ENCODE results near the gene PAFAH2.

PAFAH2 gene

GRCh38 chr1:25997828-25998761 lies at the start of gene PAFAH2 (continued):
- TF ChIP-seq, protein P1, sequence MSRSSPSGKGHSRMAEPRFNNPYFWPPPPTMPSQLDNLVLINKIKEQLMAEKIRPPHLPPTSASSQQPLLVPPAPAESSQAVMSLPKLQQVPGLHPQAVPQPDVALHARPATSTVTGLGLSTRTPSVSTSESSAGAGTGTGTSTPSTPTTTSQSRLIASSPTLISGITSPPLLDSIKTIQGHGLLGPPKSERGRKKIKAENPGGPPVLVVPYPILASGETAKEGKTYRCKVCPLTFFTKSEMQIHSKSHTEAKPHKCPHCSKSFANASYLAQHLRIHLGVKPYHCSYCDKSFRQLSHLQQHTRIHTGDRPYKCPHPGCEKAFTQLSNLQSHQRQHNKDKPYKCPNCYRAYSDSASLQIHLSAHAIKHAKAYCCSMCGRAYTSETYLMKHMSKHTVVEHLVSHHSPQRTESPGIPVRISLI (tag by site-specific recombination; IDR thresholded peaks at IDR 0.05) = peak; percentile 39; the same call in 1 of the 2 replicates
- TF ChIP-seq EGR2 (tag by site-specific recombination; IDR thresholded peaks at IDR 0.05; ENCODE audit: low read depth) = peak; percentile 44; the same call in 1 of the 2 replicates
- TF ChIP-seq ZNF548 (tag by site-specific recombination; IDR thresholded peaks at IDR 0.05) = peak; percentile 46; the same call in 1 of the 2 replicates
- TF ChIP-seq ZIC2 (tag by site-specific recombination; IDR thresholded peaks at IDR 0.05) = peak; percentile 53
- peak; percentile 95 for TF ChIP-seq ZEB2 (tag by site-specific recombination; IDR thresholded peaks at IDR 0.05)
- TF ChIP-seq OVOL3 (tag by site-specific recombination; IDR thresholded peaks at IDR 0.05) = peak; percentile 92
- peak; percentile 99 for TF ChIP-seq KLF7 (tag by site-specific recombination; IDR thresholded peaks at IDR 0.05; ENCODE audit: borderline replicate concordance)
- TF ChIP-seq ZNF221 (tag by site-specific recombination; IDR thresholded peaks at IDR 0.05; ENCODE audit: borderline replicate concordance) = peak; percentile 81; the same call in 1 of the 2 replicates
- TF ChIP-seq SALL2 (tag by site-specific recombination; IDR thresholded peaks at IDR 0.05; ENCODE audit: borderline replicate concordance) = peak; percentile 99
- TF ChIP-seq GFI1B (tag by site-specific recombination; IDR thresholded peaks at IDR 0.05) = peak; percentile 93
- TF ChIP-seq ZNF404 (tag by site-specific recombination; IDR thresholded peaks at IDR 0.05) = no peak
- no peak for TF ChIP-seq PBX3 (CRISPR knock-in tag; IDR thresholded peaks at IDR 0.05)
- TF ChIP-seq ZNF423 (tag by site-specific recombination; IDR thresholded peaks at IDR 0.05) = no peak
- 0 out of 2 replicates have a peak, but pooled peaks have one; percentile 61 for TF ChIP-seq IKZF3 (tag by site-specific recombination; IDR thresholded peaks at IDR 0.05)
- TF ChIP-seq, protein P2, sequence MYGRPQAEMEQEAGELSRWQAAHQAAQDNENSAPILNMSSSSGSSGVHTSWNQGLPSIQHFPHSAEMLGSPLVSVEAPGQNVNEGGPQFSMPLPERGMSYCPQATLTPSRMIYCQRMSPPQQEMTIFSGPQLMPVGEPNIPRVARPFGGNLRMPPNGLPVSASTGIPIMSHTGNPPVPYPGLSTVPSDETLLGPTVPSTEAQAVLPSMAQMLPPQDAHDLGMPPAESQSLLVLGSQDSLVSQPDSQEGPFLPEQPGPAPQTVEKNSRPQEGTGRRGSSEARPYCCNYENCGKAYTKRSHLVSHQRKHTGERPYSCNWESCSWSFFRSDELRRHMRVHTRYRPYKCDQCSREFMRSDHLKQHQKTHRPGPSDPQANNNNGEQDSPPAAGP (tag by site-specific recombination; IDR thresholded peaks at IDR 0.05) = peak; percentile 99
- no peak; the same call in 1 of the 2 replicates for TF ChIP-seq ZNF837 (tag by site-specific recombination; IDR thresholded peaks at IDR 0.05)
- TF ChIP-seq ZNF513 (tag by site-specific recombination; IDR thresholded peaks at IDR 0.05) = peak; percentile 92
- peak; percentile 91; the same call in 1 of the 2 replicates for TF ChIP-seq ZBTB1 (tag by site-specific recombination; IDR thresholded peaks at IDR 0.05)
- TF ChIP-seq ZNF544 (tag by site-specific recombination; IDR thresholded peaks at IDR 0.05) = no peak
- TF ChIP-seq, protein P3, sequence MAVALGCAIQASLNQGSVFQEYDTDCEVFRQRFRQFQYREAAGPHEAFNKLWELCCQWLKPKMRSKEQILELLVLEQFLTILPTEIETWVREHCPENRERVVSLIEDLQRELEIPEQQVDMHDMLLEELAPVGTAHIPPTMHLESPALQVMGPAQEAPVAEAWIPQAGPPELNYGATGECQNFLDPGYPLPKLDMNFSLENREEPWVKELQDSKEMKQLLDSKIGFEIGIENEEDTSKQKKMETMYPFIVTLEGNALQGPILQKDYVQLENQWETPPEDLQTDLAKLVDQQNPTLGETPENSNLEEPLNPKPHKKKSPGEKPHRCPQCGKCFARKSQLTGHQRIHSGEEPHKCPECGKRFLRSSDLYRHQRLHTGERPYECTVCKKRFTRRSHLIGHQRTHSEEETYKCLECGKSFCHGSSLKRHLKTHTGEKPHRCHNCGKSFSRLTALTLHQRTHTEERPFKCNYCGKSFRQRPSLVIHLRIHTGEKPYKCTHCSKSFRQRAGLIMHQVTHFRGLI (tag by site-specific recombination; IDR thresholded peaks at IDR 0.05) = peak; percentile 78; the same call in 1 of the 2 replicates
- no peak for TF ChIP-seq ZNF571 (tag by site-specific recombination; IDR thresholded peaks at IDR 0.05)
- TF ChIP-seq ZSCAN5A (tag by site-specific recombination; IDR thresholded peaks at IDR 0.05) = peak; percentile 89; the same call in 1 of the 2 replicates
- TF ChIP-seq, protein P4, sequence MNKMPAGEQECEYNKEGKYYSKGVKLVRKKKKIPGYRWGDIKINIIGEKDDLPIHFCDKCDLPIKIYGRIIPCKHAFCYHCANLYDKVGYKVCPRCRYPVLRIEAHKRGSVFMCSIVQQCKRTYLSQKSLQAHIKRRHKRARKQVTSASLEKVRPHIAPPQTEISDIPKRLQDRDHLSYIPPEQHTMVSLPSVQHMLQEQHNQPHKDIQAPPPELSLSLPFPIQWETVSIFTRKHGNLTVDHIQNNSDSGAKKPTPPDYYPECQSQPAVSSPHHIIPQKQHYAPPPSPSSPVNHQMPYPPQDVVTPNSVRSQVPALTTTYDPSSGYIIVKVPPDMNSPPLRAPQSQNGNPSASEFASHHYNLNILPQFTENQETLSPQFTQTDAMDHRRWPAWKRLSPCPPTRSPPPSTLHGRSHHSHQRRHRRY (tag by site-specific recombination; IDR thresholded peaks at IDR 0.05) = peak; percentile 93
- TF ChIP-seq GLIS1 (tag by site-specific recombination; IDR thresholded peaks at IDR 0.05) = peak; percentile 73
- peak; percentile 86 for TF ChIP-seq BCL11A (tag by site-specific recombination; IDR thresholded peaks at IDR 0.05; ENCODE audit: low read depth)
- no peak for TF ChIP-seq ZNF202 (tag by site-specific recombination; IDR thresholded peaks at IDR 0.05; ENCODE audit: borderline replicate concordance)
- peak; percentile 100 for TF ChIP-seq ZNF324 (tag by site-specific recombination; IDR thresholded peaks at IDR 0.05)
- TF ChIP-seq, protein P5, sequence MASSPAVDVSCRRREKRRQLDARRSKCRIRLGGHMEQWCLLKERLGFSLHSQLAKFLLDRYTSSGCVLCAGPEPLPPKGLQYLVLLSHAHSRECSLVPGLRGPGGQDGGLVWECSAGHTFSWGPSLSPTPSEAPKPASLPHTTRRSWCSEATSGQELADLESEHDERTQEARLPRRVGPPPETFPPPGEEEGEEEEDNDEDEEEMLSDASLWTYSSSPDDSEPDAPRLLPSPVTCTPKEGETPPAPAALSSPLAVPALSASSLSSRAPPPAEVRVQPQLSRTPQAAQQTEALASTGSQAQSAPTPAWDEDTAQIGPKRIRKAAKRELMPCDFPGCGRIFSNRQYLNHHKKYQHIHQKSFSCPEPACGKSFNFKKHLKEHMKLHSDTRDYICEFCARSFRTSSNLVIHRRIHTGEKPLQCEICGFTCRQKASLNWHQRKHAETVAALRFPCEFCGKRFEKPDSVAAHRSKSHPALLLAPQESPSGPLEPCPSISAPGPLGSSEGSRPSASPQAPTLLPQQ (tag by site-specific recombination; IDR thresholded peaks at IDR 0.05) = peak; percentile 94
